Peyer's patch (tissue), 4 donors: ENCODE measurements around the gene C20orf204. TPM values are rescaled to one million over a fixed set of nuclear protein-coding genes. Genes with fewer than 3 reads are reported as not detected.

ENCODE experiments used
- DNase-seq, 3 donors: peaks; one replicate each; pipeline ENCODE4 v3.0.0-alpha.2; 2017 to 2019
- H3K27ac ChIP-seq, 4 donors: fragments of 200-600 bp; sonication (generic); one replicate each; pipeline ENCODE4 v1.5.1; 2016 to 2019
- H3K27me3 ChIP-seq, 2 donors: fragments of 200-600 bp; sonication (generic); one replicate each; pipeline ENCODE4 v1.5.1; 2019
- H3K36me3 ChIP-seq, 3 donors: fragments of 200-600 bp; sonication (generic); one replicate each; pipeline ENCODE4 v1.5.1; 2016 to 2019
- H3K4me1 ChIP-seq, 4 donors: fragments of 200-600 bp; sonication (generic); one replicate each; pipeline ENCODE4 v1.5.1; 2016 to 2019
- H3K4me3 ChIP-seq, 4 donors: fragments of 200-600 bp; sonication (generic); 1 replicate in 3 of 4; 2 replicates in 1 of 4; pipeline ENCODE4 v1.5.1; 2016 to 2019; ENCODE audit warnings: mild to moderate bottlenecking in 1 of 4
- H3K9me3 ChIP-seq, 4 donors: fragments of 200-600 bp; sonication (generic); one replicate each; pipeline ENCODE4 v1.5.1; 2016 to 2019; ENCODE audit warnings: mild to moderate bottlenecking in 1 of 4
- CTCF ChIP-seq, 6 experiments: fragments of 450-650 bp in 4 of 6; fragments of 200-600 bp in 2 of 6; sonication (generic) in 1 of 6; IDR thresholded peaks; one replicate each; pipeline ENCODE4 v1.5.1; 2017 to 2019; ENCODE audit warnings: antibody characterized with exemption in 6 of 6, mild to moderate bottlenecking in 3 of 6, moderate library complexity in 1 of 6
- POLR2A ChIP-seq, 2 donors: fragments of 450-650 bp; IDR thresholded peaks; one replicate each; pipeline ENCODE4 v1.5.1; 2017; ENCODE audit warnings: antibody characterized with exemption in 2 of 2, mild to moderate bottlenecking in 2 of 2, moderate library complexity in 2 of 2
- total RNA-seq, 4 donors: library from RNA; depleted of rRNA; stranded (reverse); fragments of >200 nt; gene quantifications; one replicate each; pipeline ENCODE4 v1.1.0, GENCODE V29; 2016

The C20orf204 gene
- total RNA-seq, 4 donors from 2014 or later, result 0.18 to 2.1 (median 1.1) TPM

GRCh38 chr20:64024141-64024990 lies 11.6 kb upstream of the C20orf204 start:
- no peak overlapping the region for H3K27ac ChIP-seq
- H3K36me3 ChIP-seq, result peaks cover 0 to 95% (median 4%) of the 10 kb centered on the region in 3 donors

GRCh38 chr20:64025101-64025825 lies 10.7 kb upstream of the C20orf204 start:
- no peaks in the 10 kb centered on the region for H3K9me3 ChIP-seq
- no peak for TF ChIP-seq CTCF (IDR thresholded peaks at IDR 0.05)
- no peak for TF ChIP-seq POLR2A (IDR thresholded peaks at IDR 0.05)
- H3K27ac ChIP-seq, result no peak overlapping the region
- H3K4me3 ChIP-seq, result no peak overlapping the region
- peaks cover 0 to 95% (median 10%) of the 10 kb centered on the region in 3 donors for H3K36me3 ChIP-seq
- H3K4me1 ChIP-seq, result peaks cover 0 to 18% (median 4%) of the 10 kb centered on the region in 4 donors
- no peaks in the 10 kb centered on the region for H3K27me3 ChIP-seq
- DNase-seq, result no peak

More at GRCh38 chr20:64024141-64024990, 11.6 kb upstream of the C20orf204 start:
- TF ChIP-seq CTCF (IDR thresholded peaks at IDR 0.05) (no peak), POLR2A (IDR thresholded peaks at IDR 0.05) (no peak)
- Histone ChIP-seq H3K9me3 (no peaks in the 10 kb centered on the region), H3K4me1 (peaks cover 0 to 18% (median 4%) of the 10 kb centered on the region in 4 donors), H3K27me3 (no peaks in the 10 kb centered on the region), H3K4me3 (no peak overlapping the region)
- peak in 2 of 3 donors; percentile 73 for DNase-seq

- Histone ChIP-seq H3K27me3 (no peaks in the 10 kb centered on the region), H3K4me3 (no peak overlapping the region), H3K36me3 (peaks cover 0 to 92% (median 10%) of the 10 kb centered on the region in 3 donors), H3K4me1 (peaks cover 0 to 18% (median 4%) of the 10 kb centered on the region in 4 donors), H3K27ac (no peak overlapping the region), H3K9me3 (no peaks in the 10 kb centered on the region)
- TF ChIP-seq POLR2A (IDR thresholded peaks at IDR 0.05) (no peak), CTCF (IDR thresholded peaks at IDR 0.05) (no peak)
- DNase-seq, result no peak
Observed at GRCh38 chr20:64025826-64026412, 10.1 kb upstream of the C20orf204 start.

- H3K36me3 ChIP-seq, result peaks cover 0 to 98% (median 10%) of the 10 kb centered on the region in 3 donors
- no peak overlapping the region for H3K4me3 ChIP-seq
- TF ChIP-seq POLR2A (IDR thresholded peaks at IDR 0.05) (no peak), CTCF (IDR thresholded peaks at IDR 0.05) (no peak)
- H3K27ac ChIP-seq, result no peak overlapping the region
- no peaks in the 10 kb centered on the region for H3K27me3 ChIP-seq
- no peaks in the 10 kb centered on the region for H3K9me3 ChIP-seq
- H3K4me1 ChIP-seq, result peaks cover 0 to 15% (median 4%) of the 10 kb centered on the region in 4 donors
- no peak for DNase-seq
Observed at GRCh38 chr20:64027981-64028685, 7.8 kb upstream of the C20orf204 start.
